Measurements from ENCODE around the gene KIF18A.
"Not testable (repeated sequence)": the region's sequence is repeated elsewhere in the genome, so short reads cannot be mapped to it uniquely, and the experiment has no call there.

KIF18A gene

GRCh38 chr11:28106353-28107043 is 1.5 kb downstream of the KIF18A start:
- no peak for DNase-seq (ENCODE audit: low read depth in 2 of 2)

- DNase-seq (ENCODE audit: low read depth in 2 of 2): no peak
These were observed 2.1 kb downstream of the KIF18A start for GRCh38 chr11:28105869-28106268.

- no peak for DNase-seq (ENCODE audit: low read depth in 2 of 2)
These were observed 3.0 kb downstream of the KIF18A start for GRCh38 chr11:28104984-28105383.

GRCh38 chr11:28104425-28104824 is 3.5 kb downstream of the KIF18A start:
- no peak for DNase-seq (ENCODE audit: low read depth in 2 of 2)

GRCh38 chr11:28102300-28102699 is 5.7 kb downstream of the KIF18A start:
- DNase-seq (ENCODE audit: low read depth in 2 of 2): not testable (repeated sequence)

GRCh38 chr11:28100665-28101064 is 7.3 kb downstream of the KIF18A start:
- no peak for DNase-seq (ENCODE audit: low read depth in 2 of 2)

- DNase-seq (ENCODE audit: low read depth in 2 of 2): no peak
These were observed 8.2 kb downstream of the KIF18A start for GRCh38 chr11:28099715-28100114.

- no peak for DNase-seq (ENCODE audit: low read depth in 2 of 2)
These were observed 9.7 kb downstream of the KIF18A start for GRCh38 chr11:28098257-28098656.

- DNase-seq (ENCODE audit: low read depth in 2 of 2): no peak
These were observed 15.2 kb downstream of the KIF18A start for GRCh38 chr11:28092786-28093185.

- no peak for DNase-seq (ENCODE audit: low read depth in 2 of 2)
These were observed 17.8 kb downstream of the KIF18A start for GRCh38 chr11:28090052-28090749.

- no peak for DNase-seq (ENCODE audit: low read depth in 2 of 2)
These were observed 18.6 kb downstream of the KIF18A start for GRCh38 chr11:28089378-28089777.

GRCh38 chr11:28087693-28088092 is 20.3 kb downstream of the KIF18A start:
- not testable (repeated sequence) for DNase-seq (ENCODE audit: low read depth in 2 of 2)

GRCh38 chr11:28087192-28087591 is 20.8 kb downstream of the KIF18A start:
- not testable (repeated sequence) for DNase-seq (ENCODE audit: low read depth in 2 of 2)

GRCh38 chr11:28086569-28086968 is 21.4 kb downstream of the KIF18A start:
- DNase-seq (ENCODE audit: low read depth in 2 of 2): no peak

- DNase-seq (ENCODE audit: low read depth in 2 of 2): no peak
These were observed 24.8 kb downstream of the KIF18A start for GRCh38 chr11:28083118-28083517.

- DNase-seq (ENCODE audit: low read depth in 2 of 2): no peak
These were observed 30.4 kb downstream of the KIF18A start for GRCh38 chr11:28077521-28077920.

- no peak for DNase-seq (ENCODE audit: low read depth in 2 of 2)
These were observed 35.6 kb downstream of the KIF18A start for GRCh38 chr11:28072321-28072720.

- no peak for DNase-seq (ENCODE audit: low read depth in 2 of 2)
These were observed 36.7 kb downstream of the KIF18A start for GRCh38 chr11:28071305-28071704.

GRCh38 chr11:28058333-28058732 is 49.6 kb downstream of the KIF18A start:
- DNase-seq (ENCODE audit: low read depth in 2 of 2): no peak

- no peak for DNase-seq (ENCODE audit: low read depth in 2 of 2)
These were observed 53.1 kb downstream of the KIF18A start for GRCh38 chr11:28054821-28055220.

- no peak for DNase-seq (ENCODE audit: low read depth in 2 of 2)
These were observed 58.4 kb downstream of the KIF18A start for GRCh38 chr11:28049338-28050216.

GRCh38 chr11:28048812-28049211 is 59.1 kb downstream of the KIF18A start:
- no peak for DNase-seq (ENCODE audit: low read depth in 2 of 2)

Measured in stimulated activated CD8-positive, alpha-beta memory T cell treated with anti-CD3 and anti-CD28 coated beads, Interleukin-2, amount 100 ng/mL, for 48 hours (primary cell).